Thyroid gland (tissue), 4 donors: ENCODE measurements around the gene SLAIN2. TPM values are rescaled to one million over a fixed set of nuclear protein-coding genes. Genes with fewer than 3 reads are reported as not detected.

Experiments
- DNase-seq, 2 donors: peaks; one replicate each; pipeline ENCODE4 v3.0.0-alpha.2; 2019
- H3K27ac ChIP-seq, 3 donors: fragments of 200-600 bp; sonication (generic); 1 replicate in 2 of 3; 2 replicates in 1 of 3; pipeline ENCODE4 v1.5.1; 2016 to 2019; ENCODE audit warnings: mild to moderate bottlenecking in 1 of 3, moderate library complexity in 1 of 3
- H3K27me3 ChIP-seq: fragments of 200-600 bp; sonication (generic); one replicate; pipeline ENCODE4 v1.5.1; 2019
- H3K36me3 ChIP-seq, 2 donors: fragments of 200-600 bp; sonication (generic); one replicate each; pipeline ENCODE4 v1.5.1; 2016 to 2019
- H3K4me1 ChIP-seq, 2 donors: fragments of 200-600 bp; sonication (generic); one replicate each; pipeline ENCODE4 v1.5.1; 2017 to 2019
- H3K4me3 ChIP-seq, 3 donors: fragments of 200-600 bp; sonication (generic); replicated peaks in 1 of 3; 1 replicate in 2 of 3; 2 replicates in 1 of 3; pipeline ENCODE4 v1.5.1; 2016; ENCODE audit warnings: mild to moderate bottlenecking in 1 of 3
- H3K9me3 ChIP-seq: fragments of 200-600 bp; sonication (generic); one replicate; pipeline ENCODE4 v1.5.1; 2017
- CTCF ChIP-seq, 6 experiments: fragments of 200-600 bp in 3 of 6; fragments of 450-650 bp in 3 of 6; sonication (generic) in 3 of 6; IDR thresholded peaks; one replicate each; pipeline ENCODE4 v1.5.1; 2016 to 2019; ENCODE audit warnings: antibody characterized with exemption in 6 of 6, mild to moderate bottlenecking in 2 of 6, inconsistent platforms in 1 of 6, moderate library complexity in 1 of 6
- POLR2A ChIP-seq, 2 donors: fragments of 450-650 bp; IDR thresholded peaks; one replicate each; pipeline ENCODE4 v1.6.1; 2017; ENCODE audit warnings: antibody characterized with exemption in 2 of 2, mild to moderate bottlenecking in 2 of 2, moderate library complexity in 1 of 2
- WGBS, 2 donors: methylation state at CpG; one replicate each; pipeline ENCODE4 v1.1.5; 2017; 5-methylcytosine and 5-hydroxymethylcytosine counted together
- intact Hi-C: fragments of 100-400 bp; cut with DNase I; formaldehyde crosslinking; loops from one replicate; pipeline ENCODE4 v1.15.1; 2023
- total RNA-seq, 4 donors: library from RNA; depleted of rRNA; stranded (reverse); fragments of >200 nt; gene quantifications; one replicate each; pipeline ENCODE4 v1.2.3, GENCODE V29; 2016

SLAIN2 gene
- total RNA-seq, 4 donors from 2014 or later: 40.8 to 191 (median 82.5) TPM

GRCh38 chr4:48360285-48361011, 19.1 kb downstream of the SLAIN2 start:
- no peak for DNase-seq
- 61 to 65% methylated on average over 4 of the region's 4 CpGs for WGBS, 2 donors

GRCh38 chr4:48361012-48361400, 19.7 kb downstream of the SLAIN2 start:
- WGBS, 2 donors: 82 to 95% methylated on average over 1 of the region's 1 CpG
- H3K27ac ChIP-seq: no peak overlapping the region
- intact Hi-C loops: no loop called here
- DNase-seq: no peak
- no peaks in the 10 kb centered on the region for H3K27me3 ChIP-seq
- no peaks in the 10 kb centered on the region for H3K36me3 ChIP-seq
- H3K4me1 ChIP-seq: peaks cover 0 to 22% of the 10 kb centered on the region in 2 donors
- no peaks in the 10 kb centered on the region for H3K9me3 ChIP-seq
- H3K4me3 ChIP-seq: no peak overlapping the region
- no peak for TF ChIP-seq CTCF (IDR thresholded peaks at IDR 0.05)
- no peak for TF ChIP-seq POLR2A (IDR thresholded peaks at IDR 0.05)

More at GRCh38 chr4:48360285-48361011, 19.1 kb downstream of the SLAIN2 start:
- H3K4me3 ChIP-seq: no peak overlapping the region
- H3K27me3 ChIP-seq: no peaks in the 10 kb centered on the region
- intact Hi-C loops: no loop called here
- H3K27ac ChIP-seq: no peak overlapping the region
- no peaks in the 10 kb centered on the region for H3K9me3 ChIP-seq
- no peaks in the 10 kb centered on the region for H3K36me3 ChIP-seq
- H3K4me1 ChIP-seq: peaks cover 0 to 22% of the 10 kb centered on the region in 2 donors
- TF ChIP-seq POLR2A (IDR thresholded peaks at IDR 0.05): no peak
- no peak for TF ChIP-seq CTCF (IDR thresholded peaks at IDR 0.05)

- no peak for DNase-seq
- H3K27ac ChIP-seq: no peak overlapping the region
- intact Hi-C loops: no loop called here
- H3K4me3 ChIP-seq: no peak overlapping the region
- H3K36me3 ChIP-seq: no peaks in the 10 kb centered on the region
- no peaks in the 10 kb centered on the region for H3K9me3 ChIP-seq
- H3K27me3 ChIP-seq: no peaks in the 10 kb centered on the region
- TF ChIP-seq POLR2A (IDR thresholded peaks at IDR 0.05) (no peak), CTCF (IDR thresholded peaks at IDR 0.05) (no peak)
- whole genome bisulfite sequencing, 2 donors: 69 to 74% methylated on average over 3 of the region's 3 CpGs
- peaks cover 15 to 18% of the 10 kb centered on the region in 2 donors for H3K4me1 ChIP-seq
Measured at GRCh38 chr4:48366611-48367010, 25.3 kb downstream of the SLAIN2 start.

- Histone ChIP-seq H3K9me3 (no peaks in the 10 kb centered on the region), H3K27ac (no peak overlapping the region), H3K27me3 (no peaks in the 10 kb centered on the region), H3K4me1 (peaks cover 17 to 20% of the 10 kb centered on the region in 2 donors), H3K36me3 (no peaks in the 10 kb centered on the region), H3K4me3 (no peak overlapping the region)
- 78 to 86% methylated on average over 2 of the region's 2 CpGs for WGBS, 2 donors
- intact Hi-C loops: no loop called here
- DNase-seq: no peak
- no peak for TF ChIP-seq CTCF (IDR thresholded peaks at IDR 0.05)
- TF ChIP-seq POLR2A (IDR thresholded peaks at IDR 0.05): no peak
Measured at GRCh38 chr4:48367016-48367415, 25.7 kb downstream of the SLAIN2 start.

- no peaks in the 10 kb centered on the region for H3K27me3 ChIP-seq
- peaks cover 24% of the 10 kb centered on the region in 2 donors for H3K4me1 ChIP-seq
- intact Hi-C loops: no loop called here
- no peaks in the 10 kb centered on the region for H3K36me3 ChIP-seq
- no peak for DNase-seq
- no peak overlapping the region for H3K4me3 ChIP-seq
- TF ChIP-seq POLR2A (IDR thresholded peaks at IDR 0.05): no peak
- no peak for TF ChIP-seq CTCF (IDR thresholded peaks at IDR 0.05)
- no peaks in the 10 kb centered on the region for H3K9me3 ChIP-seq
- no peak overlapping the region for H3K27ac ChIP-seq
Measured at GRCh38 chr4:48368389-48368788, 27.1 kb downstream of the SLAIN2 start.
